Neural progenitor cell (in vitro differentiated cells): ENCODE data around the gene HOXD4.

Experiments used
- EZH2 ChIP-seq: fragments of 200-600 bp; sonication (generic); IDR thresholded peaks from 2 replicates; pipeline ENCODE4 v1.6.1; 2017; ENCODE audit warnings: antibody characterized with exemption, mild to moderate bottlenecking, moderate library complexity
- EZH2phosphoT487 ChIP-seq: fragments of 200-600 bp; sonication (generic); IDR thresholded peaks from 2 replicates; pipeline ENCODE4 v1.6.1; 2017; ENCODE audit warnings: antibody characterized with exemption
- TF ChIP-seq, protein P1 (sequence below): fragments of 200-600 bp; sonication (generic); IDR thresholded peaks from 2 replicates; pipeline ENCODE4 v1.5.1; 2017; ENCODE audit warnings: antibody characterized with exemption, mild to moderate bottlenecking

GRCh38 chr2:176128982-176129796, 22.2 kb upstream of the HOXD4 start, which contains the start of gene HOXD8:
- TF ChIP-seq, protein P1, sequence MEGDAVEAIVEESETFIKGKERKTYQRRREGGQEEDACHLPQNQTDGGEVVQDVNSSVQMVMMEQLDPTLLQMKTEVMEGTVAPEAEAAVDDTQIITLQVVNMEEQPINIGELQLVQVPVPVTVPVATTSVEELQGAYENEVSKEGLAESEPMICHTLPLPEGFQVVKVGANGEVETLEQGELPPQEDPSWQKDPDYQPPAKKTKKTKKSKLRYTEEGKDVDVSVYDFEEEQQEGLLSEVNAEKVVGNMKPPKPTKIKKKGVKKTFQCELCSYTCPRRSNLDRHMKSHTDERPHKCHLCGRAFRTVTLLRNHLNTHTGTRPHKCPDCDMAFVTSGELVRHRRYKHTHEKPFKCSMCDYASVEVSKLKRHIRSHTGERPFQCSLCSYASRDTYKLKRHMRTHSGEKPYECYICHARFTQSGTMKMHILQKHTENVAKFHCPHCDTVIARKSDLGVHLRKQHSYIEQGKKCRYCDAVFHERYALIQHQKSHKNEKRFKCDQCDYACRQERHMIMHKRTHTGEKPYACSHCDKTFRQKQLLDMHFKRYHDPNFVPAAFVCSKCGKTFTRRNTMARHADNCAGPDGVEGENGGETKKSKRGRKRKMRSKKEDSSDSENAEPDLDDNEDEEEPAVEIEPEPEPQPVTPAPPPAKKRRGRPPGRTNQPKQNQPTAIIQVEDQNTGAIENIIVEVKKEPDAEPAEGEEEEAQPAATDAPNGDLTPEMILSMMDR, result no peak
- TF ChIP-seq EZH2 (peak; percentile 95), EZH2phosphoT487 (peak; percentile 92)
